Astrocyte (in vitro differentiated cells and primary cell): ENCODE data around the gene CATSPER4. TPM values are rescaled to one million over a fixed set of nuclear protein-coding genes. Genes with fewer than 3 reads are reported as not detected.

ENCODE experiments used
- DNase-seq: peaks from one replicate; pipeline ENCODE4 v3.0.0-alpha.2; 2010; ENCODE audit warnings: low read depth
- FAIRE-seq: peaks from 2 replicates; lab custom pipeline; 2011; peaks lifted over from hg19 to GRCh38; lab: Jason Lieb, UNC
- H2AFZ ChIP-seq: 2 replicates; pipeline ENCODE4 v1.6.0; 2012; ENCODE audit warnings: low read depth, low read length, inconsistent platforms
- H3K27ac ChIP-seq: 2 replicates; pipeline ENCODE4 v1.5.1; 2011; ENCODE audit warnings: low read depth, low read length, inconsistent platforms
- H3K27me3 ChIP-seq: 2 replicates; pipeline ENCODE4 v1.6.0; 2011; ENCODE audit warnings: low read length, inconsistent platforms; ENCODE audit not compliant: insufficient read depth
- H3K36me3 ChIP-seq: 2 replicates; pipeline ENCODE4 v1.5.1; 2011; ENCODE audit warnings: low read length, inconsistent platforms; ENCODE audit not compliant: insufficient read depth
- H3K4me1 ChIP-seq: 2 replicates; pipeline ENCODE4 v1.5.1; 2011; ENCODE audit warnings: low read length, inconsistent platforms; ENCODE audit not compliant: insufficient read depth
- H3K4me2 ChIP-seq: 2 replicates; pipeline ENCODE4 v1.6.0; 2012; ENCODE audit warnings: low read length, inconsistent platforms
- H3K4me3 ChIP-seq: 2 replicates; pipeline ENCODE4 v1.5.1; 2011; ENCODE audit warnings: low read depth, mild to moderate bottlenecking, low read length, inconsistent platforms; ENCODE audit not compliant: insufficient read depth
- H3K79me2 ChIP-seq: 2 replicates; pipeline ENCODE4 v1.6.0; 2012; ENCODE audit warnings: mild to moderate bottlenecking, low read length, inconsistent platforms; ENCODE audit not compliant: insufficient read depth
- H3K9ac ChIP-seq: 2 replicates; pipeline ENCODE4 v1.6.0; 2012; ENCODE audit warnings: mild to moderate bottlenecking, low read length, inconsistent platforms
- H3K9me3 ChIP-seq: 2 replicates; pipeline ENCODE4 v1.5.1; 2012; ENCODE audit warnings: low read depth, mild to moderate bottlenecking, low read length, inconsistent platforms; ENCODE audit not compliant: insufficient read depth
- H4K20me1 ChIP-seq: 2 replicates; pipeline ENCODE4 v1.6.0; 2012; ENCODE audit warnings: low read length, inconsistent platforms; ENCODE audit not compliant: insufficient read depth
- H3K27ac Mint-ChIP-seq: one replicate; pipeline ENCODE4 v1.8.0; 2021; ENCODE audit warnings: mild to moderate bottlenecking, mixed read lengths; ENCODE audit not compliant: unreplicated experiment
- H3K27me3 Mint-ChIP-seq: one replicate; pipeline ENCODE4 v1.8.0; 2021; ENCODE audit warnings: low read depth, mixed read lengths; ENCODE audit not compliant: unreplicated experiment
- H3K36me3 Mint-ChIP-seq: one replicate; pipeline ENCODE4 v1.8.0; 2021; ENCODE audit warnings: low read depth, mixed read lengths; ENCODE audit not compliant: unreplicated experiment
- H3K4me1 Mint-ChIP-seq: one replicate; pipeline ENCODE4 v1.8.0; 2021; ENCODE audit warnings: low read depth, mixed read lengths; ENCODE audit not compliant: unreplicated experiment
- H3K4me3 Mint-ChIP-seq: one replicate; pipeline ENCODE4 v1.8.0; 2021; ENCODE audit warnings: mild to moderate bottlenecking, moderate library complexity, mixed read lengths; ENCODE audit not compliant: unreplicated experiment
- H3K9me3 Mint-ChIP-seq: one replicate; pipeline ENCODE4 v1.8.0; 2021; ENCODE audit warnings: mild to moderate bottlenecking, mixed read lengths; ENCODE audit not compliant: unreplicated experiment
- EZH2 ChIP-seq: IDR thresholded peaks from 2 replicates; pipeline ENCODE4 v1.6.1; 2012; ENCODE audit warnings: mild to moderate bottlenecking, low read length, inconsistent platforms; ENCODE audit not compliant: insufficient read depth
- total RNA-seq: library from RNA; stranded (reverse); gene quantifications from 2 replicates; pipeline ENCODE4 v1.2.1, GENCODE V29; 2021
- TF ChIP-seq, protein P1 (sequence below): IDR thresholded peaks from 2 replicates; pipeline ENCODE4 v1.5.1; 2011; ENCODE audit warnings: low read depth, mild to moderate bottlenecking, inconsistent platforms, low read length, moderate library complexity; ENCODE audit not compliant: insufficient read depth

Gene CATSPER4
- total RNA-seq, 1 donor from 2014 or later = not detected

GRCh38 chr1:26181586-26182382 is 8.6 kb upstream of the CATSPER4 start:
- H3K4me3 Mint-ChIP-seq = no peak overlapping the region
- Histone ChIP-seq H3K79me2 (no peaks in the 10 kb centered on the region), H2AFZ (no peak overlapping the region), H3K4me3 (no peak overlapping the region), H4K20me1 (no peaks in the 10 kb centered on the region), H3K4me1 (no peaks in the 10 kb centered on the region), H3K27me3 (no peaks in the 10 kb centered on the region), H3K9me3 (no peaks in the 10 kb centered on the region), H3K27ac (no peak overlapping the region), H3K9ac (no peak overlapping the region), H3K36me3 (no peaks in the 10 kb centered on the region), H3K4me2 (no peak overlapping the region)
- peaks cover 10% of the 10 kb centered on the region for H3K4me1 Mint-ChIP-seq
- H3K9me3 Mint-ChIP-seq = no peaks in the 10 kb centered on the region
- DNase-seq = peak; percentile 42
- FAIRE-seq = no peak
- peaks cover 4% of the 10 kb centered on the region for H3K27me3 Mint-ChIP-seq
- H3K27ac Mint-ChIP-seq = no peak overlapping the region
- peaks cover 6% of the 10 kb centered on the region for H3K36me3 Mint-ChIP-seq
- TF ChIP-seq EZH2 = no peak
- TF ChIP-seq, protein P1, sequence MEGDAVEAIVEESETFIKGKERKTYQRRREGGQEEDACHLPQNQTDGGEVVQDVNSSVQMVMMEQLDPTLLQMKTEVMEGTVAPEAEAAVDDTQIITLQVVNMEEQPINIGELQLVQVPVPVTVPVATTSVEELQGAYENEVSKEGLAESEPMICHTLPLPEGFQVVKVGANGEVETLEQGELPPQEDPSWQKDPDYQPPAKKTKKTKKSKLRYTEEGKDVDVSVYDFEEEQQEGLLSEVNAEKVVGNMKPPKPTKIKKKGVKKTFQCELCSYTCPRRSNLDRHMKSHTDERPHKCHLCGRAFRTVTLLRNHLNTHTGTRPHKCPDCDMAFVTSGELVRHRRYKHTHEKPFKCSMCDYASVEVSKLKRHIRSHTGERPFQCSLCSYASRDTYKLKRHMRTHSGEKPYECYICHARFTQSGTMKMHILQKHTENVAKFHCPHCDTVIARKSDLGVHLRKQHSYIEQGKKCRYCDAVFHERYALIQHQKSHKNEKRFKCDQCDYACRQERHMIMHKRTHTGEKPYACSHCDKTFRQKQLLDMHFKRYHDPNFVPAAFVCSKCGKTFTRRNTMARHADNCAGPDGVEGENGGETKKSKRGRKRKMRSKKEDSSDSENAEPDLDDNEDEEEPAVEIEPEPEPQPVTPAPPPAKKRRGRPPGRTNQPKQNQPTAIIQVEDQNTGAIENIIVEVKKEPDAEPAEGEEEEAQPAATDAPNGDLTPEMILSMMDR = no peak

GRCh38 chr1:26182383-26182696 is 8.1 kb upstream of the CATSPER4 start:
- Histone ChIP-seq H3K79me2 (no peaks in the 10 kb centered on the region), H4K20me1 (no peaks in the 10 kb centered on the region), H3K4me2 (no peak overlapping the region), H3K9me3 (no peaks in the 10 kb centered on the region), H3K27ac (no peak overlapping the region), H3K36me3 (no peaks in the 10 kb centered on the region), H3K4me1 (no peaks in the 10 kb centered on the region), H3K27me3 (no peaks in the 10 kb centered on the region), H3K9ac (no peak overlapping the region), H2AFZ (no peak overlapping the region), H3K4me3 (no peak overlapping the region)
- Mint-ChIP-seq H3K36me3 (peaks cover 6% of the 10 kb centered on the region), H3K27me3 (peaks cover 4% of the 10 kb centered on the region), H3K27ac (no peak overlapping the region), H3K4me3 (no peak overlapping the region), H3K9me3 (no peaks in the 10 kb centered on the region), H3K4me1 (peaks cover 9% of the 10 kb centered on the region)
- FAIRE-seq = no peak
- no peak for DNase-seq
- no peak for TF ChIP-seq EZH2
- TF ChIP-seq, protein P1 = no peak

DNA sequence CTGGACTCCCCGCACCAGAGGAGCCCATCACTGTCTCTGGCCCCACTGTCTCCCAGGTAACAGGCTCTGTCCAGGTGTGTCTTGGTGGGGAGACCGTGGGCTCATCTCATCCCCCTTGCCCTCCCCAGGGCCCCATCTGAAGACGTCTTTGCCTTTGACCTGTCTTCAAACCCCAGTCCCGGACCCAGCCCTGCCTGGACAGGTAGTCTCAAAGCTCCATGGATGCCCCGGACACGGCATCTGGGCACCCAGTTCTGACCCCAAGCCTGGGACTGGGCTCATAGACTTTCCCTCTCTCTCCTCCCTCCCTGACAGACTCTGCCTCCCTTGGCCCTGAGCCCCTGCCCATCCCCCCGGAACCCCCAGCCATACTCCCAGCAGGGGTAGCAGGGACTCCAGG is 6.3 kb upstream of the CATSPER4 start:
- Histone ChIP-seq H3K27me3 (no peaks in the 10 kb centered on the region), H3K36me3 (no peaks in the 10 kb centered on the region), H3K9ac (no peak overlapping the region), H3K79me2 (no peaks in the 10 kb centered on the region), H2AFZ (no peak overlapping the region), H3K4me2 (no peak overlapping the region), H3K9me3 (no peaks in the 10 kb centered on the region), H4K20me1 (no peaks in the 10 kb centered on the region), H3K27ac (no peak overlapping the region), H3K4me1 (no peaks in the 10 kb centered on the region), H3K4me3 (no peak overlapping the region)
- H3K4me1 Mint-ChIP-seq = peaks cover 4% of the 10 kb centered on the region
- FAIRE-seq (no peak), DNase-seq (no peak)
- no peak for TF ChIP-seq EZH2
- TF ChIP-seq, protein P1 = no peak
- H3K4me3 Mint-ChIP-seq = no peak overlapping the region
- H3K27me3 Mint-ChIP-seq = peaks cover 4% of the 10 kb centered on the region
- H3K36me3 Mint-ChIP-seq = peaks cover 6% of the 10 kb centered on the region
- H3K9me3 Mint-ChIP-seq = no peaks in the 10 kb centered on the region
- no peak overlapping the region for H3K27ac Mint-ChIP-seq
